AG08396 (cell line): ENCODE data around the gene CBFA2T2.
"Not testable (repeated sequence)": the region's sequence is repeated elsewhere in the genome, so short reads cannot be mapped to it uniquely, and the experiment has no call there.

Source experiments
- DNase-seq: peaks from one replicate; pipeline ENCODE4 v3.0.0; 2012; ENCODE audit warnings: low spot score, mixed read lengths

Gene CBFA2T2

DNA sequence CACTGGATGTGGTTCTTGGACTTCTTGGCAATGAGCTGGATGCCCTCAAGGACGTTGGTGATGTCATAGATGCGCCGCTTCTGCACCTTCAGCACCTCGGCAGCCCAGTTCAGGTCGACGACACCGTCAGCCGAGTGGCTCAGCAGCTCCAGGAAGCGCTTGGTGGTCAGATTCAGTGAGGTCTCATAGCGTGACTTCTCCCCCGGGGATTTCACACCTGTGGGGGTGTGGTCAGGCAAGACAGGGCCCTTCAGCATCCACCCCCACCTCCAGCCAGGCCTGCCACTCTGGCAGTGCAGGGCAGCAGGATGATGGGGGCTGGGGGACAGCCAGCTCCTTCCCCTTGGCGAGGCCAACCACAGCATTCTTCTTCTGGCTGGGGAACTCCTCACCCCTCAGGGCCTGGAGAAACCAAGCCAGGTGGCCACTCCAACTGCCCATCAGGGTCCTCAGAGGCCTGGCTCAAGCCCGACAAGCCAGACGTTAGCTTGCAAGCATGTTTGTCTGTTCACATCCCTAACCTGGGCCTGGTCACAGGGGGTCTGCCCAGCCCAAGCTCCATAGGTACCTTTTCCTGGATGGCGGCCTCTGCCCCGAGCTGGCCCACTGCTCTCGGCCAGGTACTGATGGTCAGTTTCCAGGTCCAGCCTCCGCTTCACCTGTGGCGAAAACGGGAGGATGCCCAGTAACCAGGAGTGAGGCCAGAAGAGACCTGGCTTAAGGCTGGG is 190.0 kb downstream of the CBFA2T2 start:
- no peak for DNase-seq

DNA sequence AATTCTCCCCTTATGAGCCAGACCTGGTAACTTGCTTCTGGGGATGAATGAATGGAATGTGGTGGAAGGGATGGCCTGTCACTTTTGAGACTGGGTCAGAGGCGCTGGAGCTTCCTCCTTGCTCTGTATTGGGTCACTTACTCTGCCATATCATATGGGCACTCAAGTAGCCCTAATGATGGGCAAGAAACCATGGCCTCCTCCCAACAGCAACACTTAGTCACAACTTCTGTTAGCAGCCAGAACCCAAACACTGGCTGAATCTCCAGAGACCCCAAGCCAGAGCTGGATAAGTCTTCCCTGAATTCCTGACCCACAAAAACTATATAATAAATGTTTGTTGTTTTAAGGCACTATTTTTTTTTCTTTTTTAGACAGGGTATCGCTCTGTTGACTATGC is 190.8 kb downstream of the CBFA2T2 start:
- no peak for DNase-seq

DNA sequence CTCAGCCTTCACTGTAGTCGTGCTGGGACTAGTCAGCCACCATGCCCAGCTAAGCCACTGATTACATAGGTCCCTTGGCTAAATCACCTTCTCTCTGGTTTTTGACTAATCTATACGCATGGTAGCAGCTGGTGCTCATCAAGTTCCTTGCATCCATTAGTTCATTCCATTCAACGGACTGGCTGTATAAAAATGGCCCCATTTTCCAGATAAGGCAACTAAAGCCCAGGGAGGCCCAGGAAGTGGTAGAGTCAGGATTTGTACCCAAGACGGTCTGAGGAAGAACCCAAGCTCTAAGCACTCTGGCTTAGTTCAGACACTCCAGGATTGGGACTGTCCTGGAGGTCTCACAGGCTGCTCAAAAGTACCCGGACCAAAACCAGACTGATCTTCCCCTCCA is 191.4 kb downstream of the CBFA2T2 start:
- DNase-seq = no peak

DNA sequence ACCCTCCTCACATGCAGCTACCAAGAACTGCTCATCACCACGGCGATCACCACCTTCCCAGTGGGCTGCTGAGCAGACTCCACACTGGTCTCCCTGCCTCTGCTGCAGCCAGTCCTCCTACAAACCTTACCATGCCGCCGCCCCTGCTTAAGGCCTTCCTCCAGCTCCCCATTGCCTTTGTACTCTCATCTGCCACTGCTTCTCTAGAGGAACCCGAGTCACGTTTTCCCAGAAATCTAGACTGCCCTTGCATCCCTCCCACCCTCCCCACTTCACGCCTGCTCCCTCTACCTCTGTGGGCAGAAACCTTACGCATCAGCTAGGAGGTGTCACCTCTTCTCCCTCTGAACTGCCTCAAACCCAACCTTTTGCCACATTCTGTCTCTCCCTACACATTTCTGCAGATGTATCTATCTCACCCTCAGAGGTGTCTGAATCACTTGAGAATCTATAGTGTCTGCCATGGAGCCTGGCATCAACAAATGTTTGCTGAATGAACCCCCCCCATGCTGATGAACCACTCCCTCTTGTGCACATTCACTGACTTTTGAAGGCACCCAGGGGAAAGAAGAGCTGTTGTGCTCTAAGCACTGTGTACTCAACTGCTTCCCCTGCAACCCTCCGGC is 191.9 kb downstream of the CBFA2T2 start:
- DNase-seq = no peak

GRCh38 chr20:33684533-33685327 is 194.8 kb downstream of the CBFA2T2 start:
- DNase-seq = no peak

DNA sequence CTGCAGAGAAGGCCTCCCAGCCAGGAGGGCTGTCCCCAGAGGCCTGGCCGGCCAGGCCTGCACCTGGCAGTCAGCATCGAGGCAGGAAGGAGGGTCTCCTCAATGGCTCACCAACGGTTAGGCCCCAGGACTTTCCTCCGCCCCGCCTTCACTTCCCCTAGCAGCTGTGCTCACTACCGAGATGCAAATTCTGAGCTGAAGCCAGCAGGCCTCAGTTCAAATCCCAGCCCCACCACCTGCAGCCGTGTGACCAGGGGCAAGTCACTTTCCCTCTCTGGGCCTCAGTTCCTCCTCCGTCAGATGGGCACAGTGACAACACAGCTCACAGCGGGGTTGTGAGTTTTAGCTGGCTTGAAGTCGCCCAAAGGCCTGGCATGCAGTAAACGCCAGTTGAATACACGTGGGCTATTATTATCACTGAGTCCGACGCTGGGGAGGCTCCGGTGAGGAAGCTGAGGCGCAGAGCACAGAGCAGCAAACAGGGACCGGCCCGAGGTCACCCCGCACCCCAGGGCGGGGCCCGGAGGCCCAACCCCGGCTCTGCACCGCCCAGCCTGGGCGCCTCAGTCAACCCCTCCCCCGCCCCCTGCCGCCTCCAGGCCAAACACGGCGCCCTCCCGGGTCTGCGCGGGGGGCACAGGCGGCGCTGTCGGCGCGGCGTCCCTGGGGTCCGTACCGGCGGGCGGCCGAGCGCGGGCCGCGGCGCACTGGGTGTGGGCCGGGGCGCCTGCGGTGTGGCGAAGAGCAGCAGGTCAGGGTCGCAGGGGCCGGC is 195.6 kb downstream of the CBFA2T2 start:
- peak; percentile 69 for DNase-seq

GRCh38 chr20:33686100-33686983 is 196.4 kb downstream of the CBFA2T2 start, which contains the start of gene E2F1:
E2F1 (minus strand) TSS chr20:33686385; CDS start chr20:33686264, 121 bp downstream.
- DNase-seq = peak; percentile 99

DNA sequence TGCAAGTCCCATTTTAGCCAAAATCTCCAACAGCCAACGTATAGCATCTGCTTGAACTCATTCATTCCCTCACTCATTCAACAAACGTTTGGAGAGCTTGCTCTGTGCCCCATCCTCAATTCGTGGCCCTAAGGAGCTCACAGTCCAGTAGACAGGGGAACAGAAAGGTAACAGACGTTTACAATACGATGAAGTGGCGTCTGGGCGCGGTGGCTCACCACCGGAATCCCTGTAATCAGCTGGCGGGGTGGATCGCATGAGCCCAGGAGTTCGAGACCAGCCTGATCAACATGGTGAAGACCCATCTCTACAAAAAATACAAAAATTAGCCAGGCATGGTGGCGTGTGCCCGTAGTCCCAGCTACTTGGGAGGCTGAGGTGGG is 197.1 kb downstream of the CBFA2T2 start:
- DNase-seq = no peak

GRCh38 chr20:33687370-33687915 is 197.5 kb downstream of the CBFA2T2 start:
- no peak for DNase-seq

- no peak for DNase-seq
These were observed 198.4 kb downstream of the CBFA2T2 start for GRCh38 chr20:33687993-33688937.

DNA sequence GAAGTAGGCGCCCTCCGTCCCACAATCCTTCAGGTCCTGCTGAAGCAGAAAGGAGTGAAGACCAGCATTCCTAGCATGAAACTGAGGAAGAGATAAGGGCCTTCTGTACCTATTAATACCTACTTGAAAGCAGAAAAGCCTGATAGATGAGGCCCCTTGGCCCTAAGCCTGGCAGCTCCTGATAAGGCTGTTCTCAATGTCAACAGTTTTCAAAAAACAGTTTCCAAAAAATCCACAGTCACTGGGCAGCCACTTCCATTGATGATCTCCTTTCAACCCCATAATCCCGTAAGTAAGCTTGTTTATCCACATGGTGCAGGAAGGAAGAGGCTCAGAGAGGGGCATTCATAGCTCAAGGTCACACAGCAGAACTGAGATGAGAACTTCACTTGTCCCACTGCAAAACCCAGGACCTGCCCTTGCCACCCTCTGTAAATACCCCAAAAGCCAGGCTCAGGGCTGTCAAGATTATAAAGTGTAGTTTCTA is 199.1 kb downstream of the CBFA2T2 start:
- no peak for DNase-seq

- no peak for DNase-seq
These were observed 199.6 kb downstream of the CBFA2T2 start for GRCh38 chr20:33689493-33689892.

DNA sequence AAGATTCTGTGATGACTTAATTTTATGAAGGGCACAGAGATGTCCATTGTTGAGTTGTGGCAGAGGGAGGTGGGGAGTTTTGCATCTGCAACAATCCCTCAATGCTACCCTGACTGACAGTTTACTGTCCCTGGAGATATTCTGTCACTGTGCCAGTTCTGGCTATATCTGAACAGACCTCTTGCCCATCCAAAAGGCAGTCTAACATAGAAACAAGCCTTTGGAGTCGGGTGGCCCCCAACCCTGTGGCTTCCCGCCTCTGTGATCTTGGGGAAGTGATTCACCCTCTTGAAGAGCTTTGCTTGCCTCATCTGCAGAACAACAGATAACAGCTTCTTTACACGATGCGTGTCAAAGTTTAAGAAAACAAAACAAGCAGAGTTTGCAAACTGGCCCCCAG is 200.1 kb downstream of the CBFA2T2 start:
- DNase-seq = no peak

DNA sequence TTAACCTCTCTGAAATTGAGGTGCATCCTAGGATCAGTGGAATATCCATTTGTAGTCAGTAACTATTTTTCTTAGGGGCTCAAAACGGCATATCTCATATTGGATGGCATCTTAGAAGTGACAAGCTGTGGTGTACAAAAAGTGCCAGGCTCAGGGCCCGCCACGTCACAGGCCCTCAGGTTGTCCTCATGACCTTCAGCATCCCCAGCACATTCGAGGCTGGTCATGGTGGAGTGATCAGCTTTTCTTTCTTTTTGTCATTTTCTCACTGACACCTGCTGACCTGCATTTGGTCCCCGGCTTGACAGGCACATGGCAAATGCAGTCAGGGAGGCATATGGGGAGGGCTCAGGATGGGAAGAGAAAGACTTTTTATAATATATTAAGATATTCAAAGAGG is 203.4 kb downstream of the CBFA2T2 start:
- no peak for DNase-seq

DNA sequence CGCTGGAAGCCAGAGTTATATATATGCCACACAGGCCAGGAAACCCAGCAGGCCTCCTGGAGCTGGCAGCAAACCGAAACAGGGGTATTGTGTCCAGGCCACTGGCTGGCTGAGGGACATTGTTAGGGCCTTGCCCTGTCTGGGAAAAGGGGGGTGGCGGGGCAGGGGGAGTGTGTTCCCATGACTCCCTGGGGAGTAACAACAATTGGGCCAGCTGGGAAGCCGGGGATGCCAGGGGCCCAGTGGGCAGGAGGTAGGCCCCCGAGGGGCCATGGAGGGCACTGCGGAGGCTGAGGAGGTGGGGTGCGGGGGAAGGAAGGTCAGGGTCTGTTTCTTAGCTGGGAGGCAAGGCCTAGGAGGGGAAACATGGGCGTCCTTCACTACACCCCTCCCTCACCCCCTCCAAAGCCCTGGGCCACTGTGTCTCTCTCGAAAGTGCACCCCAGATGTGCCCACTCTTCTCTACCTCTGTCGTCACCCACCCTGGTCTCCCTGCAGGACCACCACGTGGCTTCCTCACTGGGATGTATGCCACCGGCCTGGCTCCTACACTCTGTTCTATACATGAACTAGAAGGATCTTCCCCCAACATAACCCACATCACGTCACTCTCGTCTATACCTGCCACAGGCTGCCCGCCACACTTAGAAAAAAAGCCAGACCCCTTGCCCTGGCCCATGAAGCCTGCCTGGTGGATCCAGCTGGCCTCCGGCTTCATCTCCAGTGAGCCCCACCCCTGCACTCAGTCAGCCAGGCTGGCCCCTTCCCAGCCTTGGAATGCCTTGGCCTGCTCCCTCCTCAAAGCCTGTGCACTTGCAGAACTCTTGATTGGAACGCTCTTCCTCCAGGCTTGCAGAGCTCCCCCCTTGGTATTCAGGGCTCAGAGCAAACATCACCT is 204.1 kb downstream of the CBFA2T2 start:
- no peak for DNase-seq

GRCh38 chr20:33694639-33695012 is 204.7 kb downstream of the CBFA2T2 start:
- DNase-seq = no peak

GRCh38 chr20:33696448-33696847 is 206.6 kb downstream of the CBFA2T2 start:
- DNase-seq = no peak

GRCh38 chr20:33697129-33697528 is 207.2 kb downstream of the CBFA2T2 start:
- peak; percentile 52 for DNase-seq

DNA sequence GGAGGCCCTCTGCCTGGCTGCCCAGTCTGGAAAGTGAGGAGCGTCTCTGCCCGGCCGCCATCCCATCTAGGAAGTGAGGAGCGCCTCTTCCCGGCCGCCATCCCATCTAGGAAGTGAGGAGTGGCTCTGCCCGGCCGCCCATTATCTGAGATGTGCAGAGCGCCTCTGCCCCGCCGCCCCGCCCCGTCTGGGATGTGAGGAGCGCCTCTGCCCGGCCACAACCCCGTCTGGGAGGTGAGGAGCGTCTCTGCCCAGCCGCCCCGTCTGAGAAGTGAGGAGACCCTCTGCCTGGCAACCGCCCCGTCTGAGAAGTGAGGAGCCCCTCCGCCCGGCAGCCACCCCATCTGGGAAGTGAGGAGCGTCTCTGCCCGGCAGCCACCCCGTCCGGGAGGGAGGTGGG is 209.1 kb downstream of the CBFA2T2 start:
- not testable (repeated sequence) for DNase-seq
